ENCODE data around the gene RIPOR1. TPM values are rescaled to one million over a fixed set of nuclear protein-coding genes. Genes with fewer than 3 reads are reported as not detected.
"Not testable (repeated sequence)": the region's sequence is repeated elsewhere in the genome, so short reads cannot be mapped to it uniquely, and the experiment has no call there.

The RIPOR1 gene
- polyA plus RNA-seq, 1 of the 3 experiments (the other 2 are of a cell fraction): 24.7 TPM

- TF ChIP-seq RFX5 (IDR thresholded peaks at IDR 0.05; ENCODE audit: low read length): no peak
- TF ChIP-seq IRF3 (IDR thresholded peaks at IDR 0.05; ENCODE audit: low read depth, low read length): no peak
- TF ChIP-seq CTCF (IDR thresholded peaks at IDR 0.05): no peak
- no peak for TF ChIP-seq SMC3 (IDR thresholded peaks at IDR 0.05; ENCODE audit: low read depth, low read length)
Measured at GRCh38 chr16:67506468-67506867, 22.2 kb upstream of the RIPOR1 start (continued).

- no peak overlapping the region for H3K4me3 ChIP-seq (ENCODE audit: low read depth in 2 of 2, low read length in 1 of 2)
- H3K27ac ChIP-seq (ENCODE audit: low read depth in 2 of 2, low read length in 1 of 2): no peak overlapping the region
- no peaks in the 10 kb centered on the region for H4K20me1 ChIP-seq (ENCODE audit: insufficient read depth)
- H3K9ac ChIP-seq: no peak overlapping the region
- ChIA-PET POLR2A (no interaction called here), CTCF (interaction anchor here (0.7 to 3.7 kb wide), 3 partner anchors 10 to 15 kb away, joined by 3 to 19 read pairs (median 10); no protein-coding TSS in a partner anchor)
- no peaks in the 10 kb centered on the region for H3K79me2 ChIP-seq (ENCODE audit: insufficient read depth)
- no peaks in the 10 kb centered on the region for H3K9me2 ChIP-seq
- no peaks in the 10 kb centered on the region for H3K4me1 ChIP-seq (ENCODE audit: control insufficient read depth in 1 of 2, insufficient read depth in 2 of 2, low read depth in 1 of 2, low read length in 1 of 2)
- no peak overlapping the region for H3K4me2 ChIP-seq
- DNase-seq: no peak
- H3K27me3 ChIP-seq (ENCODE audit: insufficient read depth): no peaks in the 10 kb centered on the region
- TF ChIP-seq REST (IDR thresholded peaks at IDR 0.05; ENCODE audit: low read depth, low read length): no peak
- no peak for TF ChIP-seq SMC3 (IDR thresholded peaks at IDR 0.05; ENCODE audit: low read depth, low read length)
- peak; percentile 26; the same call in 1 of the 2 replicates for TF ChIP-seq NFIC (IDR thresholded peaks at IDR 0.05; ENCODE audit: borderline replicate concordance)
- H3K9me3 ChIP-seq: no peaks in the 10 kb centered on the region
- no peaks in the 10 kb centered on the region for H3K36me3 ChIP-seq (replicated peaks in 1 of 2; ENCODE audit: control insufficient read depth in 1 of 2, insufficient read depth in 2 of 2, low read length in 1 of 2)
- 85% methylated on average over 4 of the region's 4 CpGs for WGBS (ENCODE audit: low lambda C conversion rate)
- H3F3A ChIP-seq (replicated peaks; ENCODE audit: insufficient read depth): no peaks in the 10 kb centered on the region
- H2AFZ ChIP-seq (ENCODE audit: low read depth): no peak overlapping the region
Measured at GRCh38 chr16:67509016-67509415, 19.6 kb upstream of the RIPOR1 start.

- WGBS (ENCODE audit: low lambda C conversion rate): 100% methylated on average over 1 of the region's 1 CpG
- CTCF ChIA-PET: interaction anchor here (0.6 to 5.9 kb wide), 33 partner anchors 9 to 273 kb away, joined by 3 to 104 read pairs (median 4); partner anchors contain the start of genes ATP6V0D1, C16orf86, CARMIL2 and CTCF
Measured at GRCh38 chr16:67513892-67514291, 14.7 kb upstream of the RIPOR1 start.

More at GRCh38 chr16:67513892-67514291, 14.7 kb upstream of the RIPOR1 start:
- Histone ChIP-seq H3K4me1 (ENCODE audit: control insufficient read depth in 1 of 2, insufficient read depth in 2 of 2, low read depth in 1 of 2, low read length in 1 of 2) (peaks cover 0 to 11% of the 10 kb centered on the region in 2 experiments; a peak in 1 of 4 replicates), H3F3A (replicated peaks; ENCODE audit: insufficient read depth) (peaks cover 18% of the 10 kb centered on the region)
- H3K27me3 ChIP-seq (ENCODE audit: insufficient read depth); H3K9ac ChIP-seq; H3K4me3 ChIP-seq (ENCODE audit: low read depth in 2 of 2, low read length in 1 of 2); H3K9me2 ChIP-seq; H4K20me1 ChIP-seq (ENCODE audit: insufficient read depth); H3K9me3 ChIP-seq; H3K36me3 ChIP-seq (replicated peaks in 1 of 2; ENCODE audit: control insufficient read depth in 1 of 2, insufficient read depth in 2 of 2, low read length in 1 of 2); DNase-seq; H3K4me2 ChIP-seq; H3K79me2 ChIP-seq (ENCODE audit: insufficient read depth); H3K27ac ChIP-seq (ENCODE audit: low read depth in 2 of 2, low read length in 1 of 2); POLR2A ChIA-PET; H2AFZ ChIP-seq (ENCODE audit: low read depth): not testable (repeated sequence)

Measured in SK-N-SH (cell line).